Esophagus squamous epithelium (tissue), 5 donors: ENCODE results near the gene TRAPPC1. TPM values are rescaled to one million over a fixed set of nuclear protein-coding genes. Genes with fewer than 3 reads are reported as not detected.

ENCODE experiments used
- DNase-seq: peaks from one replicate; lab custom pipeline; 2025; lab: John Stamatoyannopoulos, UW
- H3K27ac ChIP-seq, 4 donors: fragments of 200-600 bp; sonication (generic); one replicate each; pipeline ENCODE4 v1.5.1; 2016 to 2019; ENCODE audit warnings: mild to moderate bottlenecking in 1 of 4
- H3K27me3 ChIP-seq, 4 donors: fragments of 200-600 bp; sonication (generic); 1 replicate in 3 of 4; 2 replicates in 1 of 4; pipeline versions ENCODE4 v1.5.1 to v1.6.0; 2017 to 2021; ENCODE audit warnings: antibody characterized with exemption in 1 of 4
- H3K36me3 ChIP-seq, 3 donors: fragments of 200-600 bp; sonication (generic); one replicate each; pipeline ENCODE4 v1.5.1; 2016 to 2019
- H3K4me1 ChIP-seq, 3 donors: fragments of 200-600 bp; sonication (generic); one replicate each; pipeline ENCODE4 v1.5.1; 2017 to 2019
- H3K4me3 ChIP-seq, 4 donors: fragments of 200-600 bp; sonication (generic); 1 replicate in 3 of 4; 2 replicates in 1 of 4; pipeline ENCODE4 v1.5.1; 2016 to 2019; ENCODE audit warnings: mild to moderate bottlenecking in 2 of 4, moderate library complexity in 1 of 4
- H3K9me3 ChIP-seq, 3 donors: fragments of 200-600 bp; sonication (generic); one replicate each; pipeline ENCODE4 v1.5.1; 2016 to 2019
- CTCF ChIP-seq, 6 experiments: fragments of 450-650 bp in 4 of 6; fragments of 200-600 bp in 2 of 6; sonication (generic) in 2 of 6; IDR thresholded peaks; one replicate each; pipeline ENCODE4 v1.5.1; 2016 to 2019; ENCODE audit warnings: antibody characterized with exemption in 6 of 6, mild to moderate bottlenecking in 4 of 6, moderate library complexity in 4 of 6
- POLR2A ChIP-seq, 4 donors: fragments of 450-650 bp; IDR thresholded peaks; one replicate each; pipeline ENCODE4 v1.6.1; 2017; ENCODE audit warnings: antibody characterized with exemption in 4 of 4, mild to moderate bottlenecking in 4 of 4, moderate library complexity in 3 of 4
- WGBS, 2 donors: methylation state at CpG; one replicate each; pipeline ENCODE4 v1.1.5; 2018; 5-methylcytosine and 5-hydroxymethylcytosine counted together
- intact Hi-C: fragments of 100-400 bp; cut with DNase I; formaldehyde crosslinking; loops from one replicate; pipeline ENCODE4 v1.15.0; 2022
- total RNA-seq, 4 donors: library from RNA; depleted of rRNA; stranded (reverse); fragments of >200 nt; gene quantifications; one replicate each; pipeline ENCODE4 v1.1.0, GENCODE V29; 2016
- donor health status: DM: yes; HTN: yes; CAD: no.

TRAPPC1 gene
- total RNA-seq, 4 donors from 2014 or later, result 31.3 to 71.1 (median 40.3) TPM

DNA sequence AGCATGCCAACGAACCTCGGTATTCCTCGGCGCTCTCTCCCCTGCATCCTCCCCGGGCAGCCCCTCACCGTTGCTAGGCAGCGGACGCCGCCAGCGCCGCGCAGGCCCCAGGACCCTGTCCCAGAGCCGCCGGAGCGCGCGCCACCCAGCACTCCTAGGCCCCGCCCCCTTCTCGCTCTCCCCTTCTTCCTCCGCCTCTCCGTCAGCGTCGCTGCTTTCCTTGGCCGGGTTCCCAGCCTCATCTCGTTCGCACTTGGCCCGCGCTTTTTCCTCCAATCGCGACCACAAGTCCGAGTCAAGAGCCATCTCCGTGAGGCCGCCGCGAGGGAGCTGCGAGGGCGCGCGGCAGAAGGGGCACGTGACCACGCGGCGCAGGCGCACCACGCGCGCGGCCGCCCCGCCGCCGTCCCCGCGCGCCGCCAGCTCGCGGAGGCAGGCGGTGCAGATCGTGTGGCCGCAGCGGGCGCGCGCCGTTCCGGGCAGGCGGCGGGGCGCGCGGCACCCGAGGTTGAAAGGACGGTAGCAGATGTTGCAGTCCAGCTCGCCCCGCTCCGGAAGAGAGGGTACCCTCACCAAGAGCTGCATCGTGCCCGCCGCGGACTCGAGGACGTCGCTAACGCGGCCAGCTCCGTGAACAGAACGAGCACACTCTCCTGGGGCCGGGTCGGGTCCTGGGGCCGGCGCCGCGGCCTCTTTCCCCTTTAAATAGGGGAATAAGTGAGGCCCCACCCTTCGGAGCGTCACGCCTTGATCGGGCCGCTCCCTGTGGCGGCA lies 15.9 kb downstream of the TRAPPC1 start, which contains the start of gene RNF227:
Gene RNF227, minus strand, starts transcription at position 679 of the 774 bp plus-strand sequence. Its CDS starts 94 bp downstream, at position 585.
- intact Hi-C loops, result no loop called here

GRCh38 chr17:7915179-7915610 lies 16.6 kb downstream of the TRAPPC1 start:
- WGBS, 2 donors, result 0 to 2% methylated on average over 5 to 7 of the region's 15 CpGs
- Histone ChIP-seq H3K4me3 (peak overlapping the region; percentile 47 to 82 (median 64)), H3K36me3 (peaks cover 9 to 22% (median 17%) of the 10 kb centered on the region in 3 donors), H3K9me3 (no peaks in the 10 kb centered on the region), H3K27ac (peak overlapping the region; percentile 92 to 99 (median 94)), H3K4me1 (peaks cover 20 to 39% (median 23%) of the 10 kb centered on the region in 3 donors), H3K27me3 (no peaks in the 10 kb centered on the region)
- TF ChIP-seq CTCF (IDR thresholded peaks at IDR 0.05) (no peak), POLR2A (IDR thresholded peaks at IDR 0.05) (no peak)
- intact Hi-C loops, result no loop called here
- DNase-seq, result no peak

More for the DNA sequence above, 15.9 kb downstream of the TRAPPC1 start, which contains the start of gene RNF227:
- Histone ChIP-seq H3K9me3 (no peaks in the 10 kb centered on the region), H3K4me3 (peak within 1 kb of the TSS; percentile 47 to 82 (median 64)), H3K4me1 (peaks cover 20 to 39% (median 23%) of the 10 kb centered on the region in 3 donors), H3K27me3 (no peaks in the 10 kb centered on the region), H3K36me3 (peaks cover 8 to 16% (median 11%) of the 10 kb centered on the region in 3 donors), H3K27ac (peak within 1 kb of the TSS; percentile 92 to 99 (median 94))
- TF ChIP-seq CTCF (IDR thresholded peaks at IDR 0.05) (peak in 2 of 6 experiments; percentile 13 to 17), POLR2A (IDR thresholded peaks at IDR 0.05) (peak in 2 of 4 donors; percentile 47 to 50)
- WGBS, 2 donors, result 1% methylated on average over 42 of the region's 100 CpGs; no CpG with 5 or more reads in 1 of the 2 donors
- no peak for DNase-seq

DNA sequence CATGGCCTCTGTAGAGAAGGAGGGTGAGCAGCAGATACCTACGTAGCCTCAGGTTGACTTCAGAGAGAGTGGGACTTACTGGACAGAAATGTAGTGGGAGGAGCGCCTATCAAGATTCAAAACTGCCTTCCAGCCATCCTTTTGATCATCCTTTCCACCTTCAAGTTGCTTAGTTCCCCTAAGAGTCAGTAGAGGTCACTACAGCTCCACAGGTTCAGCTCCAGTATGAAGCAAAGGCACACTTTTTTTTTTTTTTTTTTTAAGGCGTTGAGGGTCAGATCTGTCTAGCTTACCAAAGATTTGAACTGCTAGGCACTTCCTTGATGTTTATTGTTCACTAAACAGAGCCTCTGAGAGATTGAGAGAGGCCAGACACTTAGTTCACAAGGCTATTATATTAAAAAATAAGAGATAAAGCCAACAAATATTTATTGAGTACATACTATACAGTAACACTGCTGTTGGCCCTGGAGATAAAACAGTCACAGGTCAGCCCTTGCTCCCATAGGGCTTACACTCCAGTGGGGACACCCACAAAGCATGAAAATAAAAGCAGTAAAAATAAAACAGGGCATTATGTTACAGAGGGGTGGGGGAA lies 18.7 kb downstream of the TRAPPC1 start:
- no peak overlapping the region for H3K4me3 ChIP-seq
- H3K36me3 ChIP-seq, result peaks cover 9 to 44% (median 35%) of the 10 kb centered on the region in 3 donors
- TF ChIP-seq CTCF (IDR thresholded peaks at IDR 0.05) (peak in 5 of 6 experiments; percentile 53 to 80 (median 63)), POLR2A (IDR thresholded peaks at IDR 0.05) (no peak)
- intact Hi-C loops, result loop anchor here (5.0 kb wide), 1 partner anchor 74 kb away; no protein-coding TSS in a partner anchor
- DNase-seq, result no peak
- H3K9me3 ChIP-seq, result no peaks in the 10 kb centered on the region
- H3K27ac ChIP-seq, result peak overlapping the region in 2 of 4 donors; percentile 34 to 36
- peaks cover 20 to 39% (median 23%) of the 10 kb centered on the region in 3 donors for H3K4me1 ChIP-seq
- no peaks in the 10 kb centered on the region for H3K27me3 ChIP-seq
- WGBS, 2 donors, result 26 to 47% methylated on average over 2 to 3 of the region's 3 CpGs

DNA sequence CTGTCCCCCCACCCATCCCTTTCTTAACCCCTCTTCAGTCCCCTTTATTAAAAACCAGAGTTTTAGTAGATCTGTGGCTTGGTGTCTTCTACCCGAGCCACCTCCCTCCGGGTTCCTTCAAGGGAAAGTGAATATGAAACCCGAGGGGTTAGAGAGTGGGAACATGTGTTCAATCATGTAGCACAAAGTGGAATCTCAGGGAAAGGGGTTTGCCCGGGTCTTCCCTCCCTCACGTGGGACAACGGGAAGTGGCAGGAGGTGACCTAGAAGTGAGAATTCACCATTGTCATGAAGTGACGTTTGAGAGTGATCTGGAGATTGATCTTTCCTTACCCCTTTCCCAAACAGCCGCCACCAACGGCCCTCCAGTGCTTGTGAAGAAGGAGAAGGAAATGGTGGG lies 20.6 kb downstream of the TRAPPC1 start:
- DNase-seq, result no peak
- Histone ChIP-seq H3K36me3 (peaks cover 27 to 63% (median 54%) of the 10 kb centered on the region in 3 donors), H3K27me3 (no peaks in the 10 kb centered on the region), H3K9me3 (no peaks in the 10 kb centered on the region), H3K4me1 (peaks cover 12 to 29% (median 16%) of the 10 kb centered on the region in 3 donors), H3K27ac (no peak overlapping the region), H3K4me3 (no peak overlapping the region)
- TF ChIP-seq CTCF (IDR thresholded peaks at IDR 0.05) (no peak), POLR2A (IDR thresholded peaks at IDR 0.05) (no peak)
- intact Hi-C loops, result loop anchor here (5.0 kb wide), 1 partner anchor 76 kb away; no protein-coding TSS in a partner anchor
- 61 to 63% methylated on average over 8 to 9 of the region's 9 CpGs for WGBS, 2 donors
